ENCODE measurements around the gene HMGCLL1. TPM values are rescaled to one million over a fixed set of nuclear protein-coding genes. Genes with fewer than 3 reads are reported as not detected.

HMGCLL1 gene
- polyA plus RNA-seq, 1 of the 3 experiments (the other 2 are of a cell fraction) = not detected

GRCh38 chr6:55388211-55388610, 190.8 kb downstream of the HMGCLL1 start:
- no peak overlapping the region for H3K27ac ChIP-seq (ENCODE audit: low read depth in 2 of 2, low read length in 1 of 2)
- no peak overlapping the region for H3K4me2 ChIP-seq
- no peaks in the 10 kb centered on the region for H3K4me1 ChIP-seq (ENCODE audit: control insufficient read depth in 1 of 2, insufficient read depth in 2 of 2, low read depth in 1 of 2, low read length in 1 of 2)
- ChIA-PET POLR2A (no interaction called here), CTCF (interaction anchor here (0.6 to 1.2 kb wide), 2 partner anchors 16 to 28 kb away, joined by 3 read pairs; no protein-coding TSS in a partner anchor)
- H3K27me3 ChIP-seq (ENCODE audit: insufficient read depth) = no peaks in the 10 kb centered on the region
- DNase-seq = no peak
- H3K9ac ChIP-seq = no peak overlapping the region
- H4K20me1 ChIP-seq (ENCODE audit: insufficient read depth) = no peaks in the 10 kb centered on the region
- WGBS (ENCODE audit: low lambda C conversion rate) = 12% methylated on average over 3 of the region's 3 CpGs
- H3K36me3 ChIP-seq (replicated peaks in 1 of 2; ENCODE audit: control insufficient read depth in 1 of 2, insufficient read depth in 2 of 2, low read length in 1 of 2) = no peaks in the 10 kb centered on the region
- no peaks in the 10 kb centered on the region for H3K79me2 ChIP-seq (ENCODE audit: insufficient read depth)
- no peak for TF ChIP-seq TAF1 (IDR thresholded peaks at IDR 0.05; ENCODE audit: borderline replicate concordance, low read depth, low read length)
- no peak for TF ChIP-seq FOXM1 (IDR thresholded peaks at IDR 0.05; ENCODE audit: low read depth)
- TF ChIP-seq JUND (IDR thresholded peaks at IDR 0.05) = no peak
- TF ChIP-seq FOSL2 (IDR thresholded peaks at IDR 0.05; ENCODE audit: borderline replicate concordance, low read depth) = no peak
- TF ChIP-seq RFX5 (IDR thresholded peaks at IDR 0.05; ENCODE audit: low read length) = no peak
- no peak for TF ChIP-seq MAX (IDR thresholded peaks at IDR 0.05; ENCODE audit: low read depth)
- TF ChIP-seq USF1 (IDR thresholded peaks at IDR 0.05; ENCODE audit: borderline replicate concordance, low read depth) = no peak
- TF ChIP-seq EP300 (IDR thresholded peaks at IDR 0.05; ENCODE audit: borderline replicate concordance in 1 of 2, low read depth in 1 of 2, low read length in 1 of 2) = no peak
- TF ChIP-seq PBX3 (IDR thresholded peaks at IDR 0.05) = no peak
- no peak for TF ChIP-seq RAD21 (IDR thresholded peaks at IDR 0.05; ENCODE audit: low read length)
- no peak for TF ChIP-seq SIN3A (IDR thresholded peaks at IDR 0.05; ENCODE audit: borderline replicate concordance, low read depth, low read length)
- TF ChIP-seq, protein P1, sequence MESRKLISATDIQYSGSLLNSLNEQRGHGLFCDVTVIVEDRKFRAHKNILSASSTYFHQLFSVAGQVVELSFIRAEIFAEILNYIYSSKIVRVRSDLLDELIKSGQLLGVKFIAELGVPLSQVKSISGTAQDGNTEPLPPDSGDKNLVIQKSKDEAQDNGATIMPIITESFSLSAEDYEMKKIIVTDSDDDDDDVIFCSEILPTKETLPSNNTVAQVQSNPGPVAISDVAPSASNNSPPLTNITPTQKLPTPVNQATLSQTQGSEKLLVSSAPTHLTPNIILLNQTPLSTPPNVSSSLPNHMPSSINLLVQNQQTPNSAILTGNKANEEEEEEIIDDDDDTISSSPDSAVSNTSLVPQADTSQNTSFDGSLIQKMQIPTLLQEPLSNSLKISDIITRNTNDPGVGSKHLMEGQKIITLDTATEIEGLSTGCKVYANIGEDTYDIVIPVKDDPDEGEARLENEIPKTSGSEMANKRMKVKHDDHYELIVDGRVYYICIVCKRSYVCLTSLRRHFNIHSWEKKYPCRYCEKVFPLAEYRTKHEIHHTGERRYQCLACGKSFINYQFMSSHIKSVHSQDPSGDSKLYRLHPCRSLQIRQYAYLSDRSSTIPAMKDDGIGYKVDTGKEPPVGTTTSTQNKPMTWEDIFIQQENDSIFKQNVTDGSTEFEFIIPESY (IDR thresholded peaks at IDR 0.05; ENCODE audit: borderline replicate concordance, low read depth) = no peak
- TF ChIP-seq NFIC (IDR thresholded peaks at IDR 0.05; ENCODE audit: borderline replicate concordance) = no peak
- TF ChIP-seq TCF12 (IDR thresholded peaks at IDR 0.05) = no peak
- no peak for TF ChIP-seq CTCF (IDR thresholded peaks at IDR 0.05)
- TF ChIP-seq, protein P2, sequence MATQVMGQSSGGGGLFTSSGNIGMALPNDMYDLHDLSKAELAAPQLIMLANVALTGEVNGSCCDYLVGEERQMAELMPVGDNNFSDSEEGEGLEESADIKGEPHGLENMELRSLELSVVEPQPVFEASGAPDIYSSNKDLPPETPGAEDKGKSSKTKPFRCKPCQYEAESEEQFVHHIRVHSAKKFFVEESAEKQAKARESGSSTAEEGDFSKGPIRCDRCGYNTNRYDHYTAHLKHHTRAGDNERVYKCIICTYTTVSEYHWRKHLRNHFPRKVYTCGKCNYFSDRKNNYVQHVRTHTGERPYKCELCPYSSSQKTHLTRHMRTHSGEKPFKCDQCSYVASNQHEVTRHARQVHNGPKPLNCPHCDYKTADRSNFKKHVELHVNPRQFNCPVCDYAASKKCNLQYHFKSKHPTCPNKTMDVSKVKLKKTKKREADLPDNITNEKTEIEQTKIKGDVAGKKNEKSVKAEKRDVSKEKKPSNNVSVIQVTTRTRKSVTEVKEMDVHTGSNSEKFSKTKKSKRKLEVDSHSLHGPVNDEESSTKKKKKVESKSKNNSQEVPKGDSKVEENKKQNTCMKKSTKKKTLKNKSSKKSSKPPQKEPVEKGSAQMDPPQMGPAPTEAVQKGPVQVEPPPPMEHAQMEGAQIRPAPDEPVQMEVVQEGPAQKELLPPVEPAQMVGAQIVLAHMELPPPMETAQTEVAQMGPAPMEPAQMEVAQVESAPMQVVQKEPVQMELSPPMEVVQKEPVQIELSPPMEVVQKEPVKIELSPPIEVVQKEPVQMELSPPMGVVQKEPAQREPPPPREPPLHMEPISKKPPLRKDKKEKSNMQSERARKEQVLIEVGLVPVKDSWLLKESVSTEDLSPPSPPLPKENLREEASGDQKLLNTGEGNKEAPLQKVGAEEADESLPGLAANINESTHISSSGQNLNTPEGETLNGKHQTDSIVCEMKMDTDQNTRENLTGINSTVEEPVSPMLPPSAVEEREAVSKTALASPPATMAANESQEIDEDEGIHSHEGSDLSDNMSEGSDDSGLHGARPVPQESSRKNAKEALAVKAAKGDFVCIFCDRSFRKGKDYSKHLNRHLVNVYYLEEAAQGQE (IDR thresholded peaks at IDR 0.05; ENCODE audit: low read depth, low read length) = no peak
- no peak for TF ChIP-seq MEF2A (IDR thresholded peaks at IDR 0.05; ENCODE audit: borderline replicate concordance, low read depth)
- no peaks in the 10 kb centered on the region for H3K9me2 ChIP-seq
- H2AFZ ChIP-seq (ENCODE audit: low read depth) = no peak overlapping the region
- H3K4me3 ChIP-seq (ENCODE audit: low read depth in 2 of 2, low read length in 1 of 2) = no peak overlapping the region
- H3F3A ChIP-seq (replicated peaks; ENCODE audit: insufficient read depth) = no peaks in the 10 kb centered on the region
- H3K9me3 ChIP-seq = no peaks in the 10 kb centered on the region

Data from SK-N-SH (cell line).